Astrocyte of the spinal cord (primary cell): ENCODE data around the gene DGLUCY.
A peak's percentile ranks its signal among the peaks of the same experiment; 100 is the strongest.

ENCODE experiments used
- DNase-seq: peaks from one replicate; pipeline ENCODE4 v3.0.0; 2011; ENCODE audit warnings: low read depth, low spot score
- H3K4me3 ChIP-seq: 2 replicates; pipeline ENCODE4 v1.5.1; 2011; ENCODE audit warnings: low read depth, mild to moderate bottlenecking, low read length, moderate library complexity
- in situ Hi-C: cut with HindIII; loops from 2 replicates; pipeline ENCODE4 v1.10.0; 2017; ENCODE audit warnings: low sequenced_read_pairs
- TF ChIP-seq, protein P1 (sequence below): IDR thresholded peaks from 2 replicates; pipeline ENCODE4 v1.5.1; 2012; ENCODE audit warnings: low read depth, mild to moderate bottlenecking, low read length, inconsistent platforms

The DGLUCY gene

DNA sequence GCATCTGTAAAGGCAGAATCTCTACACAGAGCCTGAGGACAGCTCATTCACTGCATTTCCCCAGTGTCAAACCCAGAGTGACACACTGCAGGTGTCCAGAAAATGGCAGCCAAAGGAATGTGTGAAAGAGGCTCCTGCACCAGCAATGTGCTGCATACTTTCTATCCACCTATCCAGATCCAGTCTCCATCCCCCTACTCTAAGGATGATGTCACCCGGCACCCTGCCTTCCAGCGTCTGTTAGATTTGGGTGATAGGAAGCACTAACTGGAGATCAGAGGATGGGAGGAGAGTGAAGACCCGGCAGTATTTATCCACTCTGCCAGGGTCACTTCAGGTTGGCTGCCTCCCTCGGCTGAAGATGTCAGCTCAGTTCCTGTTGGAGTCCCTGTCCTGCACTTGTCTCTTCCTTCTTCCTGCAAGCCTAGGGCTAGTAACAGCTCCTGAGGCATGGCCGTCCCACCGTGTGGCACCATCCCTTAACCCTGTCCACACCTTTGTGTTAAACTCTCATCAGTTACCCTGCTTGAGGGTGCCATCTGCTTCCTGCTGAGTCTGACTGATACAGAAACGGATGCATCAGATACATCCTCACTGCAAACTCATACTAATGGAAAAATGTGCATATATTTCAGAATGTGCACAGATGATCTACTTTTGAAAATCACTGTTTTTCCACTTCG lies 143.6 kb downstream of the DGLUCY start:
- H3K4me3 ChIP-seq: no peak overlapping the region
- in situ Hi-C loops: no loop called here
- TF ChIP-seq, protein P1, sequence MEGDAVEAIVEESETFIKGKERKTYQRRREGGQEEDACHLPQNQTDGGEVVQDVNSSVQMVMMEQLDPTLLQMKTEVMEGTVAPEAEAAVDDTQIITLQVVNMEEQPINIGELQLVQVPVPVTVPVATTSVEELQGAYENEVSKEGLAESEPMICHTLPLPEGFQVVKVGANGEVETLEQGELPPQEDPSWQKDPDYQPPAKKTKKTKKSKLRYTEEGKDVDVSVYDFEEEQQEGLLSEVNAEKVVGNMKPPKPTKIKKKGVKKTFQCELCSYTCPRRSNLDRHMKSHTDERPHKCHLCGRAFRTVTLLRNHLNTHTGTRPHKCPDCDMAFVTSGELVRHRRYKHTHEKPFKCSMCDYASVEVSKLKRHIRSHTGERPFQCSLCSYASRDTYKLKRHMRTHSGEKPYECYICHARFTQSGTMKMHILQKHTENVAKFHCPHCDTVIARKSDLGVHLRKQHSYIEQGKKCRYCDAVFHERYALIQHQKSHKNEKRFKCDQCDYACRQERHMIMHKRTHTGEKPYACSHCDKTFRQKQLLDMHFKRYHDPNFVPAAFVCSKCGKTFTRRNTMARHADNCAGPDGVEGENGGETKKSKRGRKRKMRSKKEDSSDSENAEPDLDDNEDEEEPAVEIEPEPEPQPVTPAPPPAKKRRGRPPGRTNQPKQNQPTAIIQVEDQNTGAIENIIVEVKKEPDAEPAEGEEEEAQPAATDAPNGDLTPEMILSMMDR: no peak
- DNase-seq: no peak

DNA sequence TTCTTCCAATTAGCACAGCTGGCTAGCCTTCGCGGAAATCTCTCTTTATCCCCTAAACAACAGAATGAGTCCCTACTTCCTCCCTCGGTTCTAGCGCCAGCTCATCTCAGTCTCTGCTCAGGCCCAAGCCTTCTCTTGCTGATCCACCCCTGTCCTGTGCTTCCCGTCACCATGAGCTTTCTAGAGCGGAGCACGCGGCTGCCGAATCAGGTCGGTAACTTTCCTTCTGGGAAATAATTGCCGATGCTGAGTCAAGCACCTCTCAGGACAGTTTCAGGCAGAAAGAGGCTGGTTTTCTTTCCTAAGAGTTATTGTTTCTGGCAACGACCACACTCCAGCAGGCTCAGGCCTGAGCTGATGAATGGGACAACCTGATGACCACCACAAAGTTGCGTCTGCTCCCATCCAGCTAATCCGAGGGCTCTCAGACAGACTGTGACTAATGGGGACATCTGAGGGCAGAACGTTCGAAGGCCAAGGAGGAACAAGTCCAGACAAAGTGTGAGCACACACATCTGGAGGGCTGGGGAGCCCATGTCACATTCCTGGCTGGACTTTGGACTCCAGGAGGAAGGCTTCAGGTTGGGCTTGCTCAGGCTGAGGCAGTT lies 144.2 kb downstream of the DGLUCY start:
- in situ Hi-C loops: no loop called here
- H3K4me3 ChIP-seq: no peak overlapping the region
- peak; percentile 64 for DNase-seq
- TF ChIP-seq, protein P1: no peak

DNA sequence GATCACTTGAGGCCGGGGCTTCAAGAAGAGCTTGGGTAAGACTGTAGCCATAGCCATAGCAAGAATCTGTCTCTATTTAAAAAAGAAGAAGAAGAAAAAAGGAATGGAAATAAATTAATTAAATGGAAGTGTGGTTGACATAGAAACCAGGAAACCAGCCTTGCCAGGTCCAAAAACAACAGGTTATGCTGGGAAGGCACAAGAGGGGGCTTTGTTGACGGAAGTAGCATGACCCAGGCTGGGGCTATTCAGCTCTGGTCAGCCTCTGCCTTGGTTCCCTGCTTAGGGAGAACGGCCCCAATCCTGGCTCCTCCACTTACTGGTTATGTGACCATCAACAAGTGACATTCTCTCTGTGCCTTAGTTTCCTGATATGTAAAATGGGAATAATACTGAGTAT lies 145.0 kb downstream of the DGLUCY start:
- TF ChIP-seq, protein P1: no peak

DNA sequence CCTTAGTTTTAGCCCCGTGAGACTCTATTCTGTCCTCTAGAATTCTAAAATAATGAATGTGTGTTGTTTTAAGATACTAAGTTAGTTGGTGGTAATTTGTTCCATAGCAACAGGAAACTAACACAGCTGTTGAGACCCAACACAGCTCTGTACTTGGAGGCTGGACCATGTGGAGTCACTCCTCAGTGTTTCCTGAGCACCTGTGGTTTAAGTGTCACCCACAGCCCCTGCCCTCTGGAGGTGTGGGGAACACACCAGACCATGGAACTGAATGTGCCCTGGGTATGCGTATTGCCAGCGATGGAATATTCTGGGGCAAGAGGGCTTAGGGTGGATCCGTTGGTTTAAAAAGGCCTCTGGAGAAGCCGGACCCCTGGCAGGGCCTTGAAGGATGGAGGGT lies 147.2 kb downstream of the DGLUCY start:
- in situ Hi-C loops: no loop called here
- no peak for DNase-seq
- no peak overlapping the region for H3K4me3 ChIP-seq
- TF ChIP-seq, protein P1: no peak

More for the DNA sequence above, 145.0 kb downstream of the DGLUCY start:
- H3K4me3 ChIP-seq: no peak overlapping the region
- in situ Hi-C loops: no loop called here
- no peak for DNase-seq

DNA sequence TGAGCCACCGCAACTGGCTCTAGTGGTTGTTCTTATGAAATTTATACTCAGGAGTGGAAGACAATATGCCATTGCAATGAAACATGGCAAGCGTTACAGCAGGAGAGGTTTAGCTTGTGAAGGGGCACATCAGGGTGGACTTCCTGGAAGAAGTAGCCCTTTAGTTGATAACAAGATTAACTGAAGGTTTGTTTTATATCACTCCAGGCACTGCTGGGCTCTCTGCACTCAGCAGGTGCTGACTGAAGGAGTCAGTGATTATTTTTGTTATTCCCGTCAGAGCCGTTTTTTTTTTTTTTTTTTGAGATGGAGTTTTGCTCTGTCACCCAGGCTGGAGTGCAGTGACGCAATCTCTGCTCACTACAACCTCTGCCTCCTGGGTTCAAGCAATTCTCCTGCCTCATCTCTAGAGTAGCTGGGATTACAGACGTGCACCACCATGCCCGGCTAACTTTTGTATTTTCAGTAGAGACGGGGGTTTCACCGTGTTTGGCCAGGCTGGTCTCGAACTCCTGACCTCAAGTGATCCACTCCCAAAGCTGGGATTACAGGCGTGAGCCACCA lies 148.2 kb downstream of the DGLUCY start:
- H3K4me3 ChIP-seq: no peak overlapping the region
- TF ChIP-seq, protein P1: no peak
- in situ Hi-C loops: no loop called here
- no peak for DNase-seq

DNA sequence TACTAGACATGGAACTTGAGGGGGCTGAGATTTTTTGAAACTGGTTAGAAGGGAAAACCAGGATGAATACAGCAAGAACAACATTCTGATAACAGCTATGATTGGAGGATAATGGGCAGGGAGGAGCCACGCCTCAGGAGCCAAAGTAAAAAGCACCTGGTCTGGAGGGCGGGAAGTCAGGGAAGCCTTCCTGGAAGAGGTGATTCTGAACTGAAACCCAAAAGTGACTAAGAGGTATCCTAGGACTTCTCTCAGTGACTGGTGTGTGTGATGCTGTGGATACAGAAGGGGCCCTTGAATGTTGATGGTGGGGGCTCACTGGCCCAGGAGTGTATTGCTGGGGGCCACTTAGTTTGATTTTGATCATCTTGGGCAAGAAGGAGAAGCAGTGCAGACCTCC lies 149.5 kb downstream of the DGLUCY start:
- in situ Hi-C loops: no loop called here
- DNase-seq: no peak
- no peak overlapping the region for H3K4me3 ChIP-seq
- TF ChIP-seq, protein P1: no peak
